C4-2B (cell line): ENCODE measurements around the gene BMP4.
"Not testable (repeated sequence)": the region's sequence is repeated elsewhere in the genome, so short reads cannot be mapped to it uniquely, and the experiment has no call there.

Experiments
- CTCF ChIP-seq: fragments of 450-650 bp; conservative IDR thresholded peaks from 2 replicates; pipeline ENCODE4 v1.5.1; 2017; ENCODE audit warnings: mild to moderate bottlenecking
- ZFX ChIP-seq: fragments of 450-650 bp; IDR thresholded peaks from 2 replicates; pipeline ENCODE4 v1.6.1; 2017

GRCh38 chr14:53986718-53987117 lies 30.1 kb upstream of the BMP4 start:
- not testable (repeated sequence) for TF ChIP-seq CTCF, ZFX
